NCI-H748 (cell line): ENCODE data around the gene MAML3.

Source experiments
- DNase-seq: peaks from one replicate; lab custom pipeline; 2025; ENCODE audit not compliant: unreplicated experiment; lab: John Stamatoyannopoulos, UW

Gene MAML3

GRCh38 chr4:140102421-140102820 is 51.6 kb downstream of the MAML3 start:
- DNase-seq, result no peak

GRCh38 chr4:140100771-140101170 is 53.2 kb downstream of the MAML3 start:
- no peak for DNase-seq

GRCh38 chr4:140099983-140100382 is 54.0 kb downstream of the MAML3 start:
- DNase-seq, result no peak

- no peak for DNase-seq
Observed at GRCh38 chr4:140098455-140099160, 55.4 kb downstream of the MAML3 start.

GRCh38 chr4:140097572-140097971 is 56.4 kb downstream of the MAML3 start:
- no peak for DNase-seq

- DNase-seq, result no peak
Observed at GRCh38 chr4:140096921-140097320, 57.1 kb downstream of the MAML3 start.

- DNase-seq, result no peak
Observed at GRCh38 chr4:140096483-140096861, 57.5 kb downstream of the MAML3 start.

GRCh38 chr4:140095694-140096482 is 58.1 kb downstream of the MAML3 start:
- DNase-seq, result no peak

- no peak for DNase-seq
Observed at GRCh38 chr4:140094438-140095420, 59.3 kb downstream of the MAML3 start.

- DNase-seq, result peak; percentile 94
Observed at GRCh38 chr4:140092094-140092851, 61.7 kb downstream of the MAML3 start.

GRCh38 chr4:140091305-140091704 is 62.7 kb downstream of the MAML3 start:
- no peak for DNase-seq

GRCh38 chr4:140090215-140090731 is 63.7 kb downstream of the MAML3 start:
- DNase-seq, result no peak

GRCh38 chr4:140089216-140089615 is 64.8 kb downstream of the MAML3 start:
- no peak for DNase-seq

GRCh38 chr4:140088323-140088967 is 65.5 kb downstream of the MAML3 start:
- no peak for DNase-seq

- no peak for DNase-seq
Observed at GRCh38 chr4:140085881-140086280, 68.1 kb downstream of the MAML3 start.

- no peak for DNase-seq
Observed at GRCh38 chr4:140085062-140085622, 68.8 kb downstream of the MAML3 start.

- DNase-seq, result no peak
Observed at GRCh38 chr4:140084385-140084784, 69.6 kb downstream of the MAML3 start.

GRCh38 chr4:140082391-140082755 is 71.6 kb downstream of the MAML3 start:
- DNase-seq, result no peak

- DNase-seq, result no peak
Observed at GRCh38 chr4:140081641-140082390, 72.2 kb downstream of the MAML3 start.
